HEK293T (cell line): ENCODE measurements around the gene TCOF1.
"Not testable (repeated sequence)": the region's sequence is repeated elsewhere in the genome, so short reads cannot be mapped to it uniquely, and the experiment has no call there.

Source experiments
- CTCF ChIA-PET: fragments of 350-600 bp; formaldehyde crosslinking; extraction: SDS; loops from one replicate; lab custom pipeline; 2021; ENCODE audit warnings: antibody characterized with exemption, inconsistent platforms; lab: Yijun Ruan, JAX
- POLR2A ChIA-PET: fragments of 350-600 bp; formaldehyde crosslinking; extraction: SDS; loops from one replicate; lab custom pipeline; 2020; ENCODE audit warnings: antibody characterized with exemption, inconsistent platforms; lab: Yijun Ruan, JAX
- DNase-seq: peaks from one replicate; pipeline ENCODE4 v3.0.0; 2012; ENCODE audit warnings: mixed read lengths; ENCODE audit errors: extremely low spot score
- ARNT ChIP-seq: fragments of 450-650 bp; IDR thresholded peaks from 2 replicates; pipeline ENCODE4 v1.6.1; 2017; ENCODE audit warnings: mild to moderate bottlenecking
- BHLHE40 ChIP-seq: fragments of 450-650 bp; IDR thresholded peaks from 2 replicates; pipeline ENCODE4 v1.6.1; 2016; ENCODE audit warnings: mild to moderate bottlenecking, moderate library complexity, borderline replicate concordance
- CTBP1 ChIP-seq: fragments of 450-650 bp; IDR thresholded peaks from 2 replicates; pipeline ENCODE4 v1.6.1; 2016; ENCODE audit warnings: borderline replicate concordance
- ELF4 ChIP-seq: fragments of 450-650 bp; IDR thresholded peaks from 2 replicates; pipeline ENCODE4 v1.6.1; 2017; ENCODE audit warnings: antibody characterized with exemption
- FOXA1 ChIP-seq: fragments of 450-650 bp; IDR thresholded peaks from 2 replicates; pipeline ENCODE4 v1.6.1; 2016; ENCODE audit warnings: mild to moderate bottlenecking
- FOXK2 ChIP-seq: fragments of 450-650 bp; IDR thresholded peaks from 2 replicates; pipeline ENCODE4 v1.6.1; 2016; ENCODE audit warnings: mild to moderate bottlenecking
- FOXM1 ChIP-seq: fragments of 450-650 bp; IDR thresholded peaks from 2 replicates; pipeline ENCODE4 v1.6.1; 2017; ENCODE audit warnings: mild to moderate bottlenecking, borderline replicate concordance
- HDGF ChIP-seq: fragments of 450-650 bp; IDR thresholded peaks from 2 replicates; pipeline ENCODE4 v1.6.1; 2017; ENCODE audit warnings: antibody characterized with exemption, borderline replicate concordance
- L3MBTL2 ChIP-seq: fragments of 450-650 bp; conservative IDR thresholded peaks from 2 replicates; pipeline ENCODE4 v1.6.1; 2016; ENCODE audit warnings: mild to moderate bottlenecking
- LEF1 ChIP-seq: fragments of 450-650 bp; IDR thresholded peaks from 2 replicates; pipeline ENCODE4 v1.6.1; 2017; ENCODE audit warnings: mild to moderate bottlenecking, borderline replicate concordance
- NFRKB ChIP-seq: fragments of 450-650 bp; IDR thresholded peaks from 2 replicates; pipeline ENCODE4 v1.6.1; 2016; ENCODE audit warnings: mild to moderate bottlenecking, moderate library complexity
- PKNOX1 ChIP-seq: fragments of 450-650 bp; IDR thresholded peaks from 2 replicates; pipeline ENCODE4 v1.6.1; 2016
- SP1 ChIP-seq: fragments of 450-650 bp; IDR thresholded peaks from 2 replicates; pipeline ENCODE4 v1.6.1; 2017
- SUZ12 ChIP-seq: fragments of 450-650 bp; IDR thresholded peaks from 2 replicates; pipeline ENCODE4 v1.6.1; 2016; ENCODE audit warnings: mild to moderate bottlenecking
- TARDBP ChIP-seq: fragments of 450-650 bp; IDR thresholded peaks from 2 replicates; pipeline ENCODE4 v1.6.1; 2016
- ZNF384 ChIP-seq: fragments of 450-650 bp; IDR thresholded peaks from 2 replicates; pipeline ENCODE4 v1.6.1; 2016

Gene TCOF1

GRCh38 chr5:150413176-150413901 is 55.8 kb downstream of the TCOF1 start:
- no peak for TF ChIP-seq FOXA1
- DNase-seq = no peak
- POLR2A ChIA-PET = interaction anchor here (1.4 kb wide), 1 partner anchor 288 kb away, joined by 3 read pairs; the partner anchor contains the start of gene RBM22
- CTCF ChIA-PET = no interaction called here

GRCh38 chr5:150413902-150414790 is 56.6 kb downstream of the TCOF1 start:
- POLR2A ChIA-PET = interaction anchor here (1.4 kb wide), 1 partner anchor 287 kb away, joined by 3 read pairs; the partner anchor contains the start of gene RBM22
- CTCF ChIA-PET = interaction anchor here (0.6 kb wide), 1 partner anchor 242 kb away, joined by 5 read pairs; no protein-coding TSS in a partner anchor
- not testable (repeated sequence) for DNase-seq

GRCh38 chr5:150419630-150420270 is 62.3 kb downstream of the TCOF1 start:
- TF ChIP-seq L3MBTL2 (no peak), ZNF384 (no peak), NFRKB (no peak), FOXM1 (no peak), HDGF (no peak), BHLHE40 (no peak), SP1 (no peak), CTBP1 (no peak), FOXA1 (no peak), TARDBP (no peak), PKNOX1 (no peak), SUZ12 (no peak), ELF4 (no peak), LEF1 (no peak), FOXK2 (no peak), ARNT (no peak)
- no peak for DNase-seq
- CTCF ChIA-PET = no interaction called here
- POLR2A ChIA-PET = no interaction called here

- POLR2A ChIA-PET = no interaction called here
- DNase-seq = no peak
- CTCF ChIA-PET = interaction anchor here (0.6 to 1.0 kb wide), 2 partner anchors 14 to 194 kb away, joined by 3 to 5 read pairs; no protein-coding TSS in a partner anchor
- TF ChIP-seq ELF4 (no peak), TARDBP (no peak), PKNOX1 (no peak), LEF1 (no peak), CTBP1 (no peak), FOXA1 (no peak), SP1 (no peak), SUZ12 (no peak), L3MBTL2 (no peak), FOXM1 (no peak)
Measured at GRCh38 chr5:150422075-150422474, 64.6 kb downstream of the TCOF1 start.

- DNase-seq = no peak
- TF ChIP-seq SUZ12 (no peak), HDGF (no peak), ELF4 (no peak), L3MBTL2 (no peak), PKNOX1 (no peak), SP1 (no peak), NFRKB (no peak), FOXK2 (no peak), ZNF384 (no peak), LEF1 (no peak)
- POLR2A ChIA-PET = no interaction called here
- CTCF ChIA-PET = interaction anchor here (1.0 kb wide), 1 partner anchor 14 kb away, joined by 5 read pairs; no protein-coding TSS in a partner anchor
Measured at GRCh38 chr5:150422758-150423157, 65.3 kb downstream of the TCOF1 start.

- DNase-seq, CTCF ChIA-PET, POLR2A ChIA-PET: not testable (repeated sequence)
Measured at GRCh38 chr5:150426165-150426564, 68.7 kb downstream of the TCOF1 start.
